GM18873 (cell line): Measurements from ENCODE around the gene SLC30A7.
"Not testable (repeated sequence)": the region's sequence is repeated elsewhere in the genome, so short reads cannot be mapped to it uniquely, and the experiment has no call there.

Source experiments
- ATAC-seq: cut with Tn5 transposase; IDR thresholded peaks from one replicate; pipeline ENCODE4 v1.9.1; 2021; ENCODE audit warnings: mild to moderate bottlenecking, moderate library complexity, moderate number of reproducible peaks; ENCODE audit not compliant: unreplicated experiment, low FRiP score

SLC30A7 gene

GRCh38 chr1:100933555-100933954, 37.7 kb downstream of the SLC30A7 start:
- not testable (repeated sequence) for ATAC-seq

GRCh38 chr1:100936194-100936967, 40.5 kb downstream of the SLC30A7 start:
- no peak for ATAC-seq

GRCh38 chr1:100941098-100941527, 45.2 kb downstream of the SLC30A7 start:
- no peak for ATAC-seq

- no peak for ATAC-seq
Observed at GRCh38 chr1:100941580-100942216, 45.8 kb downstream of the SLC30A7 start.

- ATAC-seq = no peak
Observed at GRCh38 chr1:100942304-100943046, 46.6 kb downstream of the SLC30A7 start.

GRCh38 chr1:100943533-100943932, 47.6 kb downstream of the SLC30A7 start:
- ATAC-seq = no peak

GRCh38 chr1:100946064-100946463, 50.2 kb downstream of the SLC30A7 start:
- ATAC-seq = not testable (repeated sequence)

GRCh38 chr1:100947816-100948215, 51.9 kb downstream of the SLC30A7 start:
- ATAC-seq = not testable (repeated sequence)

- ATAC-seq = not testable (repeated sequence)
Observed at GRCh38 chr1:100948721-100949405, 53.0 kb downstream of the SLC30A7 start.

- peak; percentile 94 for ATAC-seq
Observed at GRCh38 chr1:100949515-100950158, 53.7 kb downstream of the SLC30A7 start.

GRCh38 chr1:100950337-100950736, 54.4 kb downstream of the SLC30A7 start:
- ATAC-seq = no peak

GRCh38 chr1:100950781-100951180, 54.9 kb downstream of the SLC30A7 start:
- no peak for ATAC-seq

- ATAC-seq = no peak
Observed at GRCh38 chr1:100952104-100952745, 56.3 kb downstream of the SLC30A7 start.

GRCh38 chr1:100952970-100953369, 57.1 kb downstream of the SLC30A7 start:
- ATAC-seq = not testable (repeated sequence)

GRCh38 chr1:100953960-100954730, 58.3 kb downstream of the SLC30A7 start:
- no peak for ATAC-seq

GRCh38 chr1:100955322-100955721, 59.4 kb downstream of the SLC30A7 start:
- ATAC-seq = no peak

- ATAC-seq = no peak
Observed at GRCh38 chr1:100959502-100960060, 63.7 kb downstream of the SLC30A7 start.

- ATAC-seq = no peak
Observed at GRCh38 chr1:100960098-100960497, 64.2 kb downstream of the SLC30A7 start.

- no peak for ATAC-seq
Observed at GRCh38 chr1:100968621-100969020, 72.7 kb downstream of the SLC30A7 start.
